Right atrium auricular region (tissue), 2 donors: ENCODE results near the gene C1QC. TPM values are rescaled to one million over a fixed set of nuclear protein-coding genes. Genes with fewer than 3 reads are reported as not detected.
A peak's percentile ranks its signal among the peaks of the same experiment; 100 is the strongest.

Source experiments
- DNase-seq: peaks from one replicate; pipeline ENCODE4 v3.0.0-alpha.2; 2019; ENCODE audit warnings: low spot score
- H3K27ac ChIP-seq, 2 donors: fragments of 200-600 bp; sonication (generic); 1 replicate in 1 of 2; 2 replicates in 1 of 2; pipeline ENCODE4 v1.5.1; 2016 to 2019
- H3K27me3 ChIP-seq, 2 donors: fragments of 200-600 bp; sonication (generic); one replicate each; pipeline versions ENCODE4 v1.5.1 to v1.6.0; 2017 to 2019
- H3K36me3 ChIP-seq: fragments of 200-600 bp; sonication (generic); one replicate; pipeline ENCODE4 v1.5.1; 2016
- H3K4me1 ChIP-seq, 2 donors: fragments of 200-600 bp; sonication (generic); one replicate each; pipeline versions ENCODE4 v1.5.1 to v1.6.0; 2017 to 2019
- H3K4me3 ChIP-seq, 2 donors: fragments of 200-600 bp; sonication (generic); 1 replicate in 1 of 2; 2 replicates in 1 of 2; pipeline ENCODE4 v1.5.1; 2017 to 2019; ENCODE audit warnings: mild to moderate bottlenecking in 1 of 2, moderate library complexity in 1 of 2
- H3K9me3 ChIP-seq, 2 donors: fragments of 200-600 bp; sonication (generic); one replicate each; pipeline ENCODE4 v1.5.1; 2019
- total RNA-seq, 2 donors: library from RNA; depleted of rRNA; stranded (reverse); fragments of >200 nt; gene quantifications; one replicate each; pipeline ENCODE4 v1.1.0, GENCODE V29; 2016
- TF ChIP-seq, protein P1 (sequence below), 2 donors: fragments of 200-600 bp; sonication (generic); IDR thresholded peaks; one replicate each; pipeline ENCODE4 v1.5.1; 2019; ENCODE audit warnings: antibody characterized with exemption in 2 of 2

The C1QC gene
- total RNA-seq, 2 donors from 2014 or later = 31.4 to 126 TPM

DNA sequence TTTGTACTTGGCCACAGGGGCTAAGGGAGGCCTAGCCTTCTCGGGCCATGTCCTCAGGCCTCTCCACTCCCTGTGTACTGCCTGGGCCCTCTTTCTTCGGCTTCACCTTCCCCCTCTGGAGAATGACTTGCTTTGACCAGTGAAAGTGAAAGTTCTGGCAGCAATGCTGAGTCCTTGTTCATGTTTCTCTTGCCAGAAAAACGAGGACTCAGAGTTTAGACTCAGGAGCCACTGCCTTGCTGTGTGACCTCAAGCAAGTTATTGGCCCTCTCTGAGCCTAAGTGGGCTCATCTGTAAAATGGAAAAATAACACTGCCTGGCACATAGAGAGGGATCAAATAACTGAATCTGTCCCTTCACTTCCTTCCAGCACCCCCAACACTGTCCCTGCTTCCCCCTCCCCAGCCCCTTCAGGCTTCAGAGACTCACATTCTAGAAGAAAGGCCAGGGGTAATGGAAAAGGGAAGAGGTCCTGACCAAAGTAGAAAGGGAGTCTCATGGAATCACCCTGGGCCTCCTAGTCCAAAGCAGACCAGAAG, 5.5 kb upstream of the C1QC start:
- Histone ChIP-seq H3K36me3 (no peaks in the 10 kb centered on the region), H3K27me3 (no peaks in the 10 kb centered on the region), H3K9me3 (no peaks in the 10 kb centered on the region), H3K4me1 (peaks cover 0 to 6% of the 10 kb centered on the region in 2 donors), H3K27ac (no peak overlapping the region), H3K4me3 (peak overlapping the region in 1 of 2 donors; percentile 32)
- DNase-seq = no peak
- TF ChIP-seq, protein P1, sequence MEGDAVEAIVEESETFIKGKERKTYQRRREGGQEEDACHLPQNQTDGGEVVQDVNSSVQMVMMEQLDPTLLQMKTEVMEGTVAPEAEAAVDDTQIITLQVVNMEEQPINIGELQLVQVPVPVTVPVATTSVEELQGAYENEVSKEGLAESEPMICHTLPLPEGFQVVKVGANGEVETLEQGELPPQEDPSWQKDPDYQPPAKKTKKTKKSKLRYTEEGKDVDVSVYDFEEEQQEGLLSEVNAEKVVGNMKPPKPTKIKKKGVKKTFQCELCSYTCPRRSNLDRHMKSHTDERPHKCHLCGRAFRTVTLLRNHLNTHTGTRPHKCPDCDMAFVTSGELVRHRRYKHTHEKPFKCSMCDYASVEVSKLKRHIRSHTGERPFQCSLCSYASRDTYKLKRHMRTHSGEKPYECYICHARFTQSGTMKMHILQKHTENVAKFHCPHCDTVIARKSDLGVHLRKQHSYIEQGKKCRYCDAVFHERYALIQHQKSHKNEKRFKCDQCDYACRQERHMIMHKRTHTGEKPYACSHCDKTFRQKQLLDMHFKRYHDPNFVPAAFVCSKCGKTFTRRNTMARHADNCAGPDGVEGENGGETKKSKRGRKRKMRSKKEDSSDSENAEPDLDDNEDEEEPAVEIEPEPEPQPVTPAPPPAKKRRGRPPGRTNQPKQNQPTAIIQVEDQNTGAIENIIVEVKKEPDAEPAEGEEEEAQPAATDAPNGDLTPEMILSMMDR (IDR thresholded peaks at IDR 0.05) = no peak

DNA sequence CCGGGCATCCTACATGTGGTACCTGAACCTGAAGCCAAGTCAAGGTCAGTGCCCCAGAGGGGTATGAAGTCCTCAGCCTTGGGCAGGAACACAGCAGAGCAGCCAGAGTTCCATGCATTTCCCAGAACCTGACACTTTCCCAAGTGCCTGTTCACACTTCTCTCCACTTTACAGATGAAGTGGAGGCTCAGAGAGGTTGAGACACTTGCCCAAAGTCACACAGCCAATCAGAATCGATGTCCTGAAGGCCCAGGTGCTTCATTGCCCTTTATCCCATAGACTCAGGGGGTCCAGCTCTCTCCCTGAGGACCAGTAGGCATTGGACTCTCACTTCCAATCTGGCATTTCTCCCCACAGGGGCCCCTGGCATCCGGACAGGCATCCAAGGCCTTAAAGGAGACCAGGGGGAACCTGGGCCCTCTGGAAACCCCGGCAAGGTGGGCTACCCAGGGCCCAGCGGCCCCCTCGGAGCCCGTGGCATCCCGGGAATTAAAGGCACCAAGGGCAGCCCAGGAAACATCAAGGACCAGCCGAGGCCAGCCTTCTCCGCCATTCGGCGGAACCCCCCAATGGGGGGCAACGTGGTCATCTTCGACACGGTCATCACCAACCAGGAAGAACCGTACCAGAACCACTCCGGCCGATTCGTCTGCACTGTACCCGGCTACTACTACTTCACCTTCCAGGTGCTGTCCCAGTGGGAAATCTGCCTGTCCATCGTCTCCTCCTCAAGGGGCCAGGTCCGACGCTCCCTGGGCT, 4.8 kb upstream of the C1QC start:
- no peaks in the 10 kb centered on the region for H3K9me3 ChIP-seq
- peak overlapping the region in 1 of 2 donors; percentile 32 for H3K4me3 ChIP-seq
- H3K27me3 ChIP-seq = no peaks in the 10 kb centered on the region
- H3K27ac ChIP-seq = no peak overlapping the region
- TF ChIP-seq, protein P1 (IDR thresholded peaks at IDR 0.05) = no peak
- peaks cover 0 to 6% of the 10 kb centered on the region in 2 donors for H3K4me1 ChIP-seq
- no peaks in the 10 kb centered on the region for H3K36me3 ChIP-seq
- no peak for DNase-seq

DNA sequence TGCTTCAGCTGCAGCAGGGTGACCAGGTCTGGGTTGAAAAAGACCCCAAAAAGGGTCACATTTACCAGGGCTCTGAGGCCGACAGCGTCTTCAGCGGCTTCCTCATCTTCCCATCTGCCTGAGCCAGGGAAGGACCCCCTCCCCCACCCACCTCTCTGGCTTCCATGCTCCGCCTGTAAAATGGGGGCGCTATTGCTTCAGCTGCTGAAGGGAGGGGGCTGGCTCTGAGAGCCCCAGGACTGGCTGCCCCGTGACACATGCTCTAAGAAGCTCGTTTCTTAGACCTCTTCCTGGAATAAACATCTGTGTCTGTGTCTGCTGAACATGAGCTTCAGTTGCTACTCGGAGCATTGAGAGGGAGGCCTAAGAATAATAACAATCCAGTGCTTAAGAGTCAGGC, 4.1 kb upstream of the C1QC start:
- H3K27ac ChIP-seq = no peak overlapping the region
- TF ChIP-seq, protein P1 (IDR thresholded peaks at IDR 0.05) = no peak
- peaks cover 0 to 6% of the 10 kb centered on the region in 2 donors for H3K4me1 ChIP-seq
- H3K9me3 ChIP-seq = no peaks in the 10 kb centered on the region
- H3K36me3 ChIP-seq = no peaks in the 10 kb centered on the region
- peak overlapping the region in 1 of 2 donors; percentile 32 for H3K4me3 ChIP-seq
- DNase-seq = no peak
- no peaks in the 10 kb centered on the region for H3K27me3 ChIP-seq

DNA sequence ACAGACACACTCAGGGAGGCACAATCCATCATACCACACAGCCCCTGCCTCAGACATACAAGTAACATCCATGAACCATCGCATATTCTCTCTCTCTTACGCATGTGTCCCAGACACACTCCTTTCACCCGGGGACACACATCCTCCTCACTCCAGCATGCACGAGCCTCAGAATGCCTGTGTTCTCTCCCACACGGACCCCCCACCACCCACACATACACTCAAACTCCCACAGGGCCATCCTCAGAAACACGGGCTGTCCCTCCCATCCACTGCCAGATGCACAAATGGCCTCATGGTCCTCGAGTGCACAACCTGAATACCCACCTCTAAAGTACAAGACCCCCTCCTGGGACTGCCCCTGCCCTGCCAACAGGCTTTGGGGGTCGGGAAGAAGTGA, 2.2 kb upstream of the C1QC start:
- H3K36me3 ChIP-seq = no peaks in the 10 kb centered on the region
- peaks cover 0 to 6% of the 10 kb centered on the region in 2 donors for H3K4me1 ChIP-seq
- TF ChIP-seq, protein P1 (IDR thresholded peaks at IDR 0.05) = no peak
- H3K4me3 ChIP-seq = no peak overlapping the region
- no peaks in the 10 kb centered on the region for H3K27me3 ChIP-seq
- H3K9me3 ChIP-seq = no peaks in the 10 kb centered on the region
- DNase-seq = no peak
- H3K27ac ChIP-seq = no peak overlapping the region

DNA sequence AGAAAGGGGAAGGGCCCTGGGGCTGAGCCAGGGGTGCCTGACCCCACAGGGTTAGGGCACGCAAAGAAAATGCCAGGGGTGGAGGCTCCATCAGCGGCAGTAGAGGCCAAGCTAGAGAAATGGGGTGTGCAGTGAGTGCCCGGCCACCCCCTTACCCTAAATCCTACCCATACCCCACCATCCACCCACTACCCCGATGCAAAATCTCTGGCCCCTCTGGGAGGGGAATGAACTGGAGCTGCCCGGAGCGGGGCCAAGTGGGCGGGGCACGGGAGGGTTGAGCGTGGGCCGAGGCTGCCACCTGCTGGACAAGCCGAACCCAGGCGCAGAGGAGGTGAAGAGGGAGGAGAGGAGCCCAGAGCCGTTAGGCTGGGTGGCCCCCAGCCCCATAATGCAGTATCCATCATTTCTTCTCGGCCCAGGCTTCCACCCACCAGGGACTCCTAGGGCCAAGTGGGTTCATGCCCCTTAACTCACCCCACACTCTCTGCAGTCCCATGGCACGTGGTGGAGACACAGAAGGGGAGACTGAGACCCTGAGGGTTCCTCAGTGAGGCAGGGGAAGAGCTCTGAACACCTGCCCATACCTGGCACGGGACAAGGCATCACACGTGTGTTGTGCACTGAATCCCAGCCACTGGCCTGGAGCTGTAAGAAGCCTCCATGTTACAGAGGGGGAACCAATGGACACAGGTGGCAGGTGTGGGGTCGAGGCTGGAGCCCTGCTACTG, 1.4 kb upstream of the C1QC start:
- peak; percentile 76 for DNase-seq
- no peaks in the 10 kb centered on the region for H3K27me3 ChIP-seq
- H3K27ac ChIP-seq = no peak overlapping the region

More for the DNA sequence above, 1.4 kb upstream of the C1QC start:
- TF ChIP-seq, protein P1 (IDR thresholded peaks at IDR 0.05) = peak; percentile 84 to 92
- Histone ChIP-seq H3K36me3 (no peaks in the 10 kb centered on the region), H3K4me3 (no peak overlapping the region), H3K4me1 (peaks cover 0 to 6% of the 10 kb centered on the region in 2 donors), H3K9me3 (no peaks in the 10 kb centered on the region)
